Measurements from ENCODE around the gene FERMT2.

FERMT2 gene

DNA sequence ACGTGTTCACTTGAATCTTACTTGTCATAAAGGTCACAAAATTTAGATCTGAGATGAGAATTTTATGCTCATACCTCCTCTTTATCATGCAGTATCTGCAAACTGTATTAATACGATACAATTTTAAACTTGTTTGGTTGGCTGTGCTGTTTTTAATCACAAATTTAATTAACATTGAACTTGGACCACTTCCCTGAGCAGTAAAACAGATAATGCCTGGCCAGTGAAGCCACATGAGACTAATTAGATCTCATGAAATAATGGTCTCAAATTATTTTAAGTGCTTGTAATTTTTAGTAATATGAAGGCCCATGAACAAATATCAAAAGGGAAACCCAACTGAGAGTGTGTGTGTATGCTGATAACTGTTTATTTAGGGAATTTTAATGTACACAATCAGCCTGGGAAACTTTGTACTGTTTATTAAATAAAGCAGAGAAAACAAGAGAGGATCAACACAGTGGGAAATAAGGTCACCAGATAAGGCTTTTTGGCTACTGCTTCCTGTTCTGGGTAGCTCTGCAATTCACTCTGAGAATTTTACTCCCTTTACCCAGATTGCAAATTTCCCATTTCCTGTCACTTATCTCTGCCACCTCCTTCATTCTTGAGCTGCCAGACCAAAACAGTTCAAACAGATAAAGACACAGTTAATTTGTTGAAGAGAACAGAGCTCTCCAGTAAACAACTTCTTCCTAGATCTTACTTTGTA is 97.9 kb downstream of the FERMT2 start:
- no peak for TF ChIP-seq POLR2A (IDR thresholded peaks at IDR 0.05; ENCODE audit: low read depth, low read length)
- DNase-seq (ENCODE audit: insufficient read length, low spot score) (no peak), FAIRE-seq (no peak)

DNA sequence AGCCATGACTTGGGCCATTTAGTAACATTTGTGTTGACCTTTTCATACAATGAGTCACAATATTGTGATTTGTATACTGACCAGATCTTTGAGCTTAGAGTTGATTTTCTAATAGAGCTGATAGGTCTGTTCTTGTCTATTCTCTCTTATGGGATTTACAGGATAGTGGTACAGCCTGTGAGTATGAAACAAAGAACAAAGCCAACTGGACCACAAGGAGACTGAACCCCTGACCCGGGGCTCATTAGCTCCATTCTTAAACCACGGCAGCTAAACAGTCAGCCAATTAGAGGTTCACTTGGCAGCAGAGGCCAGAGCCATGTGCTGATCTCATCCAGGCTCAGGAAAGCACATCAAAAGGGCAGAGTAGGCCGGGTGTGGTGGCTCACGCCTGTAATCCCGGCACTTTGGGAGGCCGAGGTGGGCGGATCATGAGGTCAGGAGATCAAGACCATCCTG is 100.4 kb downstream of the FERMT2 start:
- TF ChIP-seq POLR2A (IDR thresholded peaks at IDR 0.05; ENCODE audit: low read depth, low read length) = no peak
- no peak for DNase-seq (ENCODE audit: insufficient read length, low spot score)
- FAIRE-seq = no peak

- no peak for TF ChIP-seq POLR2A (IDR thresholded peaks at IDR 0.05; ENCODE audit: low read depth, low read length)
- no peak for DNase-seq (ENCODE audit: insufficient read length, low spot score)
- FAIRE-seq = no peak
Observed at GRCh38 chr14:52848626-52849025, 102.2 kb downstream of the FERMT2 start.

DNA sequence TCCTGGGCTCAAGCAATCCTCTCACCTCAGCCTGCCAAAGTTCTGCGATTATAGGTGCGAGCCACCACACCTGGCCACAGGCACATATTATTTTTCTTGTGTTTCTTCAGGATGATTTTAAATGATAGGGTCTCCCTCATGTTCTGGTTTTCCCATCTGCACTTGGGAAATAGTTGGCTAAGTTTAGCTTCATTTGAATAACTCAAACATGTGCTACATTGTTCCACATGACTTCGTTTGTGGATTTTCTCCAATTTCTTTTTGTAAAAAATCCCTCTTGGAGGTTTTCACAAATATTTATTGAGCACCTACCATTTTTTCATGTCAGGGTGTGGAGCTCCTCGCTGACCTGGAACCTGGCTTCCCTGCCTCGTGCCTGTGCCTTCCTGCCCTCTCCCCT is 104.3 kb downstream of the FERMT2 start:
- no peak for TF ChIP-seq POLR2A (IDR thresholded peaks at IDR 0.05; ENCODE audit: low read depth, low read length)
- DNase-seq (ENCODE audit: insufficient read length, low spot score) (no peak), FAIRE-seq (no peak)

DNA sequence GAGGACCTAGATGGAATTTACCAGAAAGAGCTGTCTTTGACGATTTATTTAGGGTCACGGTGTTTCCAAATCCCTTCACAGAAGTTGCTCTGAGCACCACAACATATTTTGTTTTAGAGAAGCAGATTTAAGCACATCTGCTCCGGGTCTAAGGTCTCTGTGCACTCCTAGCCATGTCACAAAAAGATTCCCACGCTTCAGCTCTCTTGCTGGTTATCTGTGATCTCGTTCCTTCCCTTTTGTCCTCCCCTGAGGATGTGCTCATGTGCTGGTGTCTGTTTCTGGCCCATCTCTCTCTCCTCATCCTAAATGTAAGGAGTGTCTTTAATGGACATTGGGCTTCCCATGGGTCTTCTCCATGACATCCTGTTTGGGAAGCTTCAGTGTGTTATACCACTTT is 105.8 kb downstream of the FERMT2 start:
- DNase-seq (ENCODE audit: insufficient read length, low spot score) = no peak
- FAIRE-seq = no peak
- no peak for TF ChIP-seq POLR2A (IDR thresholded peaks at IDR 0.05; ENCODE audit: low read depth, low read length)

GRCh38 chr14:52844262-52845060 is 106.4 kb downstream of the FERMT2 start:
- FAIRE-seq (no peak), DNase-seq (ENCODE audit: insufficient read length, low spot score) (no peak)

GRCh38 chr14:52840877-52841276 is 110.0 kb downstream of the FERMT2 start:
- FAIRE-seq (peak; percentile 36), DNase-seq (ENCODE audit: insufficient read length, low spot score) (peak; percentile 25)
- TF ChIP-seq POLR2A (IDR thresholded peaks at IDR 0.05; ENCODE audit: low read depth, low read length) = no peak

More at GRCh38 chr14:52844262-52845060, 106.4 kb downstream of the FERMT2 start:
- TF ChIP-seq POLR2A (IDR thresholded peaks at IDR 0.05; ENCODE audit: low read depth, low read length) = no peak

DNA sequence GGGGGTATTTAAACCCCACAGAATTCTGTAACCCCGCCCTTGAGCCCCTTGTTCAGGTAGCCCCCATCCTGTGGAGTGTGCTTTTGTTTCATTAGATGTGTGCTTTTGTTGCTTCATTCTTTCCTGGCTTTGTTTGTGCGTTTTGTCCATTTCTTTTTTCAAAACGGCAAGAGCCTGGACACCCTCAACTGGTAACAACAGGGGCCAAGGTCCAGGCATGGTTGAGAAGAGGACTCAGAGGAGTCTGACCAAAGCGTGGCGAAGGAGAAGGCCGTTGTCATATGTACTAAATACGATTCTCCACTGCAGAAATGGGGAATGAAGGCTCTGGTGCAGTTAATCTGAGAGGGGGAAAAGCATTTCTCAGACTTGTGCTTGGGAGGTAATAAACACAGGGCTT is 113.4 kb downstream of the FERMT2 start:
- no peak for TF ChIP-seq POLR2A (IDR thresholded peaks at IDR 0.05; ENCODE audit: low read depth, low read length)
- DNase-seq (ENCODE audit: insufficient read length, low spot score) (no peak), FAIRE-seq (no peak)

DNA sequence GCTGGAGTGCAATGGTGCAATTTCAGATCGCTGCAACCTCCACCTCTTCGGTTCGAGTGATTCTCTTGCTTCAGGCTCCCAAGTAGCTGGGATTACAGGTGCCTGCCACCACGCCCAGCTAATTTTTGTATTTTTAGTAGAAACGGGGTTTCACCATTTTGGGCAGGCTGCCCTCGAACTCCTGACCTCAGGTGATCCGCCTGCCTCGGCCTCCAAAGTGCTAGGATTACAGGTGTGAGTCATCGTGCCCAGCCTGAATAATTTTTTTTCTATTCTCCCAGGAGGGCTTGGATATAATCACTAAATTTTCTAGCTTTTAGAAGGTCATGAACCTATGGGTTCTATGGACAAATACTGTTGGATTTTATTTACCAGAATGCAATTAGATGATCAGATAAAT is 114.8 kb downstream of the FERMT2 start:
- FAIRE-seq (no peak), DNase-seq (ENCODE audit: insufficient read length, low spot score) (no peak)
- no peak for TF ChIP-seq POLR2A (IDR thresholded peaks at IDR 0.05; ENCODE audit: low read depth, low read length)

GRCh38 chr14:52835122-52835903 is 115.5 kb downstream of the FERMT2 start:
- DNase-seq (ENCODE audit: insufficient read length, low spot score) (peak; percentile 38), FAIRE-seq (peak; percentile 48)
- TF ChIP-seq POLR2A (IDR thresholded peaks at IDR 0.05; ENCODE audit: low read depth, low read length) = no peak

DNA sequence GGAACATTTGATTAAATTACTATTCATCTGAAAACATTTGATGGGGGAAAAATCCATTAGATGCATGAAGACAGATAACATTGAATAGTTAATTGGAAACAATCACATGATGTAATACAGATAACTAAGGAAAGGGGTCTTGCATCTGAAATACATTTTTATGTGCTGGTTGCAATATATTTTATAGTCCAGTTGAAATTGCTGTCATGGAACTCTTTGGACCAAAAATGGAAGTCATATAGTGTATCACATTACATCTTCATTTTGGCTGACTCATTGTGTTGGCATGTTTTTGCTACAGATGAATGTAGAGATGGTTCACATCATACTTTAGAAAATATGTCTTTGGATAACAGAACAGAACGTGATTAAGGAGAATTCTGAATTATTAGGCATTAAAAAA is 116.4 kb downstream of the FERMT2 start:
- peak; percentile 62 for FAIRE-seq
- TF ChIP-seq POLR2A (IDR thresholded peaks at IDR 0.05; ENCODE audit: low read depth, low read length) = no peak

GRCh38 chr14:52833891-52834290 is 117.0 kb downstream of the FERMT2 start:
- FAIRE-seq (no peak), DNase-seq (ENCODE audit: insufficient read length, low spot score) (no peak)
- TF ChIP-seq POLR2A (IDR thresholded peaks at IDR 0.05; ENCODE audit: low read depth, low read length) = no peak

More for the DNA sequence above, 116.4 kb downstream of the FERMT2 start:
- no peak for DNase-seq (ENCODE audit: insufficient read length, low spot score)

DNA sequence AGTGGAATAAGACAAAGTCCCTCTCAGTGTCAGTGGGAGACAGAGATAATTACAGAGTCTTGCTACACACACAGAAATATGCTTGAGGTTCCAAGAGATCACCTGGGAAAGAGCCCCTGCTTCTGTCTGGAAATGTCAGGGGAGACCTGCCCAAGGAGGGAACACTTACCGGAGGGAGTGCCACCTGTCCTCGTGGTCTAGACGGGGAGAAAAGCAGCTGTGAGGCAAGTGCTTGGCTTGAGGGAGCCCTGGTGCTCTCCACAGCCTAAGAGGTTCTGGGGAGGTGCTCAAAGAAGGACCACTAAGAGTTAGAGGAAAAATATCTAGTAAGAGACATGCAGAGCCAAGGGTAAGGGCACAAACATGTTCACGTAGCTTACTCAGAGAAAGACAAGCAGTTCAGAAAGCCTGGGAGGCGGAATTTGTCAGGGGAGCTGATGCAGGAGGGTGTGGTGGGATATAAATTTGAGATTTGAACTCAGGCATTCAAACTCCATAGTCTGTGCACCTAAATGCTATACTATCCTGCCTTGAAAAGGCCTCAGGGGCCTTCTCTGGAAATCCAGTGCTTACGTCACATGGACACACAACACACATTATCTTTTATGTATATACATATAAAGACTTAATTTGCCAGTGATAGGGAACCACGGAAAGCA is 121.2 kb downstream of the FERMT2 start:
- FAIRE-seq (no peak), DNase-seq (ENCODE audit: insufficient read length, low spot score) (no peak)
- TF ChIP-seq POLR2A (IDR thresholded peaks at IDR 0.05; ENCODE audit: low read depth, low read length) = no peak
